H9 (cell line): ENCODE results near the gene MNX1. TPM values are rescaled to one million over a fixed set of nuclear protein-coding genes. Genes with fewer than 3 reads are reported as not detected.

Source experiments
- DNase-seq: peaks from one replicate; pipeline ENCODE4 v3.0.0-alpha.2; 2017
- H2AFZ ChIP-seq: one replicate; pipeline ENCODE4 v1.6.1; 2013; ENCODE audit warnings: mild to moderate bottlenecking, low read length, control low read depth, moderate library complexity
- H2AK5ac ChIP-seq: 2 replicates; pipeline ENCODE4 v1.6.1; 2013; ENCODE audit warnings: low read length, control low read depth, mixed read lengths; ENCODE audit not compliant: insufficient read length
- H2BK120ac ChIP-seq: one replicate; pipeline ENCODE4 v1.6.1; 2013; ENCODE audit warnings: low read depth, mild to moderate bottlenecking, low read length, control low read depth, inconsistent platforms; ENCODE audit not compliant: poor library complexity, severe bottlenecking
- H2BK12ac ChIP-seq: 2 replicates; pipeline ENCODE4 v1.6.1; 2013; ENCODE audit warnings: low read length, control low read depth, mixed read lengths, low read depth; ENCODE audit not compliant: insufficient read length
- H2BK15ac ChIP-seq: 2 replicates; pipeline ENCODE4 v1.6.1; 2013; ENCODE audit warnings: low read depth, low read length, control low read depth
- H2BK20ac ChIP-seq: one replicate; pipeline ENCODE4 v1.6.1; 2013; ENCODE audit warnings: low read depth, mild to moderate bottlenecking, low read length, control low read depth, inconsistent platforms; ENCODE audit not compliant: poor library complexity, severe bottlenecking
- H2BK5ac ChIP-seq: 2 replicates; pipeline ENCODE4 v1.6.1; 2013; ENCODE audit warnings: low read length, control low read depth, mixed read lengths; ENCODE audit not compliant: insufficient read length
- H3K14ac ChIP-seq: 2 replicates; pipeline ENCODE4 v1.6.1; 2013; ENCODE audit warnings: low read length, control low read depth; ENCODE audit not compliant: insufficient read depth
- H3K18ac ChIP-seq: 2 replicates; pipeline ENCODE4 v1.6.1; 2013; ENCODE audit warnings: low read depth, mild to moderate bottlenecking, mixed read lengths, low read length, control low read depth; ENCODE audit not compliant: insufficient read length
- H3K23ac ChIP-seq: 2 replicates; pipeline ENCODE4 v1.6.1; 2013; ENCODE audit warnings: low read length, control low read depth, mixed read lengths, low read depth; ENCODE audit not compliant: insufficient read length
- H3K23me2 ChIP-seq: 2 replicates; pipeline ENCODE4 v1.6.1; 2013; ENCODE audit warnings: low read depth, mild to moderate bottlenecking, mixed read lengths, low read length, control low read depth; ENCODE audit not compliant: insufficient read length, poor library complexity, severe bottlenecking
- H3K27ac ChIP-seq: 2 replicates; pipeline ENCODE4 v1.5.1; 2013; ENCODE audit warnings: low read length, control low read depth, mixed read lengths, low read depth; ENCODE audit not compliant: insufficient read length
- H3K27me3 ChIP-seq: 2 replicates; pipeline ENCODE4 v1.6.1; 2013; ENCODE audit warnings: low read length, control low read depth, inconsistent platforms; ENCODE audit not compliant: insufficient read depth
- H3K4ac ChIP-seq: 2 replicates; pipeline ENCODE4 v1.6.1; 2013; ENCODE audit warnings: low read depth, mild to moderate bottlenecking, control low read depth, inconsistent platforms, low read length, moderate library complexity
- H3K4me1 ChIP-seq: 2 replicates; pipeline ENCODE4 v1.6.1; 2013; ENCODE audit warnings: low read length, control low read depth, inconsistent platforms; ENCODE audit not compliant: insufficient read depth
- H3K4me2 ChIP-seq: 2 replicates; pipeline ENCODE4 v1.6.1; 2013; ENCODE audit warnings: low read length, control low read depth, mixed read lengths; ENCODE audit not compliant: insufficient read length, insufficient read depth
- H3K56ac ChIP-seq: 2 replicates; pipeline ENCODE4 v1.6.1; 2013; ENCODE audit warnings: low read depth, mild to moderate bottlenecking, mixed read lengths, low read length, control low read depth; ENCODE audit not compliant: insufficient read length
- H3K79me1 ChIP-seq: 2 replicates; pipeline ENCODE4 v1.6.1; 2013; ENCODE audit warnings: low read depth, mild to moderate bottlenecking, moderate library complexity, low read length, control low read depth, inconsistent platforms; ENCODE audit not compliant: insufficient read depth, poor library complexity, severe bottlenecking
- H3K79me2 ChIP-seq: 2 replicates; pipeline ENCODE4 v1.6.1; 2013; ENCODE audit warnings: low read length, control low read depth, inconsistent platforms; ENCODE audit not compliant: insufficient read depth
- H3K9ac ChIP-seq: 2 replicates; pipeline ENCODE4 v1.6.1; 2013; ENCODE audit warnings: low read length, control low read depth, mixed read lengths; ENCODE audit not compliant: insufficient read length; ENCODE audit errors: extremely low read depth
- H3K9me3 ChIP-seq: one replicate; pipeline ENCODE4 v1.6.1; 2013; ENCODE audit warnings: low read depth, low read length, inconsistent platforms; ENCODE audit not compliant: control insufficient read depth
- H3T11ph ChIP-seq: one replicate; pipeline ENCODE4 v1.6.1; 2013; ENCODE audit warnings: mild to moderate bottlenecking, low read length, control low read depth, inconsistent platforms
- H4K20me1 ChIP-seq: one replicate; pipeline ENCODE4 v1.6.1; 2013; ENCODE audit not compliant: control insufficient read depth, insufficient read length, insufficient read depth
- H4K5ac ChIP-seq: 2 replicates; pipeline ENCODE4 v1.6.1; 2013; ENCODE audit warnings: low read depth, mild to moderate bottlenecking, mixed read lengths, low read length, control low read depth; ENCODE audit not compliant: insufficient read length
- H4K8ac ChIP-seq: replicated peaks from 2 replicates; pipeline ENCODE4 v1.6.1; 2013; ENCODE audit warnings: low read length, control low read depth, mixed read lengths, low read depth; ENCODE audit not compliant: insufficient read length
- H4K91ac ChIP-seq: 2 replicates; pipeline ENCODE4 v1.6.1; 2013; ENCODE audit warnings: low read depth, mild to moderate bottlenecking, moderate library complexity, mixed read lengths, low read length, control low read depth; ENCODE audit not compliant: insufficient read length
- H3K27ac Mint-ChIP-seq, 3 experiments: 2 replicates in 2 of 3; 3 replicates in 1 of 3; pipeline ENCODE4 v1.8.0; 2020 to 2021; ENCODE audit warnings: mixed read lengths in 3 of 3, mild to moderate bottlenecking in 1 of 3, moderate library complexity in 1 of 3
- H3K27me3 Mint-ChIP-seq: 2 replicates; pipeline ENCODE4 v1.8.0; 2021; ENCODE audit warnings: low read depth, mild to moderate bottlenecking, moderate library complexity, mixed read lengths
- H3K36me3 Mint-ChIP-seq, 3 experiments: 2 replicates in 2 of 3; 3 replicates in 1 of 3; pipeline ENCODE4 v1.8.0; 2020 to 2021; ENCODE audit warnings: low read depth in 3 of 3, mixed read lengths in 3 of 3; ENCODE audit not compliant: insufficient read depth in 1 of 3
- H3K4me1 Mint-ChIP-seq, 2 experiments: 2 replicates each; pipeline ENCODE4 v1.8.0; 2020; ENCODE audit warnings: mixed read lengths in 2 of 2
- H3K4me3 Mint-ChIP-seq, 2 experiments: 2 replicates in 1 of 2; 3 replicates in 1 of 2; pipeline ENCODE4 v1.8.0; 2020 to 2021; ENCODE audit warnings: mild to moderate bottlenecking in 2 of 2, mixed read lengths in 2 of 2, moderate library complexity in 1 of 2
- H3K9me3 Mint-ChIP-seq, 2 experiments: 2 replicates in 1 of 2; 3 replicates in 1 of 2; pipeline ENCODE4 v1.8.0; 2020; ENCODE audit warnings: mild to moderate bottlenecking in 2 of 2, mixed read lengths in 2 of 2, moderate library complexity in 1 of 2
- WGBS: extraction: QIAGEN DNeasy Blood & Tissue Kit; methylation state at CpG from one replicate; pipeline ENCODE4 v1.1.7; 2013; ENCODE audit warnings: missing lambda C conversion rate, low lambda C conversion rate, mixed read lengths; ENCODE audit not compliant: insufficient read length; ENCODE audit errors: extremely low coverage; 5-methylcytosine and 5-hydroxymethylcytosine counted together
- total RNA-seq: library from RNA; stranded (reverse); gene quantifications from 2 replicates; pipeline ENCODE4 v1.2.1, GENCODE V29; 2021
- TF ChIP-seq, protein P1 (sequence below): fragments of 200-600 bp; sonication (generic); conservative IDR thresholded peaks from 3 replicates; pipeline ENCODE4 v1.8.0; 2021; ENCODE audit warnings: antibody characterized with exemption, mild to moderate bottlenecking

The MNX1 gene
- total RNA-seq, 1 experiment from 2014 or later: not detected

DNA sequence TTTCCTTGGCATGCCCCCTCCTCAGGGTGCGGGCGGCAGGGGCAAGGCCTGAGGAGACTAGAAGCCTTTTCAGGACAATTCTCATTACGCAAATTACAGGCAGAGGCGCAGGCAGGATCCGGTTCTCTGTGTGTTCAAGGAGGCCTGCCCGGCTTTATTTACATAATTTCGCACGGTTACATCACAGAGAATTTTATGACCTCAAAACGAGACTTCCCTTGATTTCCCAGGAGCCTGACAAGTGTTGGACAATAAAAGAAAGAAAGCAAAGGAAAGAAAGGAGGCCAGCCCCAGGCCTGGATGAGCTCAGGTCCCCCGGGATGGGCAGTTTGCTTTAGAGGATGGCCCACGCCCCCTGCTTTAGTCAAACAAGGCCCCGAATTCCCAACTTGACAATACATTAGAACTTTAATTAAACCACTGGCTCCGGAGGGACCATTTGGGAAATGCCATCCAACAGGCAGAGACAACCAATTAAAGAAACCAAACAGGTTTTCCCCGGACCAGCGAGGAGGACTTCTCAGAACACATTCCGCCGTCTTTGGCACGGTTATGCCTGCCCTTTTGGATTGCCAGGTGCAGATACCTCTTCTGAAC is 2.9 kb downstream of the MNX1 start:
- Histone ChIP-seq H2BK12ac (no peak overlapping the region), H3K79me2 (no peaks in the 10 kb centered on the region), H4K5ac (no peak overlapping the region), H3K23ac (no peak overlapping the region), H3K4me1 (no peaks in the 10 kb centered on the region), H3K23me2 (peaks cover 5% of the 10 kb centered on the region), H4K91ac (no peak overlapping the region), H3K27ac (no peak overlapping the region), H2BK120ac (no peak overlapping the region), H2AK5ac (no peak overlapping the region), H2BK20ac (no peak overlapping the region), H3K4ac (no peak overlapping the region), H3K4me2 (no peak overlapping the region), H3K79me1 (no peaks in the 10 kb centered on the region), H4K20me1 (no peaks in the 10 kb centered on the region), H3K18ac (no peak overlapping the region), H3K27me3 (peaks cover 85% of the 10 kb centered on the region), H2BK5ac (no peak overlapping the region), H3K14ac (no peak overlapping the region), H4K8ac (no peak overlapping the region), H3K9me3 (no peaks in the 10 kb centered on the region), H2AFZ (no peak overlapping the region), H3K56ac (no peak overlapping the region), H3K9ac (no peak overlapping the region), H3T11ph (no peak overlapping the region), H2BK15ac (no peak overlapping the region)
- no peak for DNase-seq
- H3K4me3 Mint-ChIP-seq: no peak overlapping the region
- no peak overlapping the region for H3K27ac Mint-ChIP-seq
- WGBS: no CpG with 5 or more reads among the region's 18 CpGs
- peaks cover 4 to 12% of the 10 kb centered on the region in 2 experiments; a peak in 1 of 5 replicates for H3K9me3 Mint-ChIP-seq
- TF ChIP-seq, protein P1, sequence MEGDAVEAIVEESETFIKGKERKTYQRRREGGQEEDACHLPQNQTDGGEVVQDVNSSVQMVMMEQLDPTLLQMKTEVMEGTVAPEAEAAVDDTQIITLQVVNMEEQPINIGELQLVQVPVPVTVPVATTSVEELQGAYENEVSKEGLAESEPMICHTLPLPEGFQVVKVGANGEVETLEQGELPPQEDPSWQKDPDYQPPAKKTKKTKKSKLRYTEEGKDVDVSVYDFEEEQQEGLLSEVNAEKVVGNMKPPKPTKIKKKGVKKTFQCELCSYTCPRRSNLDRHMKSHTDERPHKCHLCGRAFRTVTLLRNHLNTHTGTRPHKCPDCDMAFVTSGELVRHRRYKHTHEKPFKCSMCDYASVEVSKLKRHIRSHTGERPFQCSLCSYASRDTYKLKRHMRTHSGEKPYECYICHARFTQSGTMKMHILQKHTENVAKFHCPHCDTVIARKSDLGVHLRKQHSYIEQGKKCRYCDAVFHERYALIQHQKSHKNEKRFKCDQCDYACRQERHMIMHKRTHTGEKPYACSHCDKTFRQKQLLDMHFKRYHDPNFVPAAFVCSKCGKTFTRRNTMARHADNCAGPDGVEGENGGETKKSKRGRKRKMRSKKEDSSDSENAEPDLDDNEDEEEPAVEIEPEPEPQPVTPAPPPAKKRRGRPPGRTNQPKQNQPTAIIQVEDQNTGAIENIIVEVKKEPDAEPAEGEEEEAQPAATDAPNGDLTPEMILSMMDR: no peak
- H3K36me3 Mint-ChIP-seq: no peaks in the 10 kb centered on the region; a peak in 1 of 7 replicates
- H3K27me3 Mint-ChIP-seq: peaks cover 91% of the 10 kb centered on the region
- peaks cover 9 to 15% of the 10 kb centered on the region in 2 experiments; a peak in 3 of 4 replicates for H3K4me1 Mint-ChIP-seq
